Vagina (tissue), 2 donors: ENCODE results near the gene DIS3L. TPM values are rescaled to one million over a fixed set of nuclear protein-coding genes. Genes with fewer than 3 reads are reported as not detected.
"Not testable (repeated sequence)": the region's sequence is repeated elsewhere in the genome, so short reads cannot be mapped to it uniquely, and the experiment has no call there.

ENCODE experiments used
- DNase-seq, 2 donors: peaks; one replicate each; pipeline ENCODE4 v3.0.0-alpha.2; 2017; ENCODE audit errors: extremely low spot score in 2 of 2
- H3K27ac ChIP-seq: fragments of 200-600 bp; sonication (generic); one replicate; pipeline ENCODE4 v1.5.1; 2019
- H3K27me3 ChIP-seq: fragments of 200-600 bp; sonication (generic); one replicate; pipeline ENCODE4 v1.5.1; 2019
- H3K36me3 ChIP-seq, 2 donors: fragments of 200-600 bp; sonication (generic); one replicate each; pipeline ENCODE4 v1.5.1; 2017 to 2019
- H3K4me1 ChIP-seq: fragments of 200-600 bp; sonication (generic); one replicate; pipeline ENCODE4 v1.5.1; 2019
- H3K4me3 ChIP-seq, 2 donors: fragments of 200-600 bp; sonication (generic); 1 replicate in 1 of 2; 2 replicates in 1 of 2; pipeline ENCODE4 v1.5.1; 2016 to 2019
- H3K9me3 ChIP-seq: fragments of 200-600 bp; sonication (generic); one replicate; pipeline ENCODE4 v1.5.1; 2019
- POLR2A ChIP-seq, 2 donors: fragments of 450-650 bp; IDR thresholded peaks; one replicate each; pipeline ENCODE4 v1.6.1; 2017; ENCODE audit warnings: antibody characterized with exemption in 2 of 2, mild to moderate bottlenecking in 2 of 2, moderate library complexity in 2 of 2
- POLR2AphosphoS5 ChIP-seq, 2 donors: sonication (generic); formaldehyde crosslinking; IDR thresholded peaks; one replicate each; pipeline ENCODE4 v1.9.0; 2017; ENCODE audit warnings: antibody characterized with exemption in 2 of 2, mild to moderate bottlenecking in 2 of 2, low read depth in 1 of 2; ENCODE audit not compliant: insufficient read depth in 1 of 2
- intact Hi-C: fragments of 100-400 bp; cut with DNase I; formaldehyde crosslinking; loops from one replicate; pipeline ENCODE4 v1.15.1; 2023
- total RNA-seq: library from RNA; depleted of rRNA; stranded (reverse); fragments of >200 nt; gene quantifications from one replicate; pipeline ENCODE4 v1.2.3, GENCODE V29; 2016
- TF ChIP-seq, protein P1 (sequence below), 3 experiments: fragments of 450-650 bp in 2 of 3; fragments of 200-600 bp in 1 of 3; sonication (generic) in 1 of 3; IDR thresholded peaks; one replicate each; pipeline ENCODE4 v1.5.1; 2017 to 2019; ENCODE audit warnings: antibody characterized with exemption in 3 of 3, mild to moderate bottlenecking in 2 of 3, moderate library complexity in 2 of 3

Gene DIS3L
- 20.9 TPM for total RNA-seq

- no peak for DNase-seq
- no peaks in the 10 kb centered on the region for H3K9me3 ChIP-seq
- no peaks in the 10 kb centered on the region for H3K27me3 ChIP-seq
- peak within 1 kb of the TSS; percentile 91 for H3K27ac ChIP-seq
- intact Hi-C loops = no loop called here
- TF ChIP-seq POLR2A (IDR thresholded peaks at IDR 0.05) (peak in 1 of 2 donors; percentile 33), POLR2AphosphoS5 (IDR thresholded peaks at IDR 0.05; ENCODE audit: insufficient read depth in 1 of 2, low read depth in 1 of 2) (no peak)
- peak within 1 kb of the TSS; percentile 65 to 92 for H3K4me3 ChIP-seq
- peaks cover 42% of the 10 kb centered on the region for H3K4me1 ChIP-seq
- peaks cover 0 to 4% of the 10 kb centered on the region in 2 donors for H3K36me3 ChIP-seq
Measured at GRCh38 chr15:66293419-66294156, at the start of gene DIS3L. Gene DIS3L (plus strand): TSS chr15:66293568. CDS start chr15:66293597, 29 bp downstream.

DNA sequence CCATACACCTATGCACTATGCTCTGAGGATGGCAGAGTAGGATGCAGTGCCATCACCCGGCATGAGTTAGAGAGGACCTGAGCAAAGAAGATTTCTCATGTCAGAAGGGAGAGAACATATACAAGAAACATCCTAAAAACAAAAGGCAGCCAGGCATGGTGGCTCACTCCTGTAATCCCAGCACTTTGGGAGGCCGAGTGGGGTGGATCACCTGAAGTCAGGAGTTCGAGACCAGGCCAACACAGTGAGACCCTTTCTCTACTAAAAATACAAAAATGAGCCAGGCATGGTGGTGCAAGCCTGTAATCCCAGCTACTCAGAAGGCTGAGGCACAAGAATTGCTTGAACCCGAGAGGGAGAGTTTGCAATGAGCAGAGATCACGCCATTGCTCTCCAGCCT is 47.5 kb upstream of the DIS3L start:
- H3K36me3 ChIP-seq, H3K4me1 ChIP-seq, DNase-seq, H3K9me3 ChIP-seq, intact Hi-C loops, H3K4me3 ChIP-seq, H3K27me3 ChIP-seq, H3K27ac ChIP-seq: not testable (repeated sequence)

DNA sequence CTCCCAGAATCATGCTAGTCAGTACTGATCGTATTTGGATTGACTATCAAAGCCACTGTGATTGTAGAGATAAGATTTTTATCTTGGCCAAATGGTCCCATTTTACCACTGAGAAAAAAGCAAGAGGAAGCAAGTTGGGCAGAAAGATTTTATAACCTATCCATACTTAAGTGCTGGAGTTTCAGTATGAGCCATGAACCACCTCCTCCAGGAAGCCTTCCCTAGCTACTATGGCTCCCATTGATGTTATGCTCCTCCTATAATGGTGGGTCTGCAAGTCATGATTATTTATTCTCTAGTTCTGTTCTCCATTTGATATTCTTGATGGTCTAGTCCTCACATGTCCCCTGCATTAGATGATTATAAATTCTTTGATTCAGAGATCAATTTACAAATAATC is 46.4 kb upstream of the DIS3L start:
- no peak for DNase-seq
- H3K4me1 ChIP-seq = peaks cover 6% of the 10 kb centered on the region
- no peak overlapping the region for H3K4me3 ChIP-seq
- H3K36me3 ChIP-seq = no peaks in the 10 kb centered on the region
- no peaks in the 10 kb centered on the region for H3K27me3 ChIP-seq
- no peak overlapping the region for H3K27ac ChIP-seq
- H3K9me3 ChIP-seq = no peaks in the 10 kb centered on the region
- TF ChIP-seq POLR2AphosphoS5 (IDR thresholded peaks at IDR 0.05; ENCODE audit: insufficient read depth in 1 of 2, low read depth in 1 of 2) (no peak), POLR2A (IDR thresholded peaks at IDR 0.05) (no peak)
- TF ChIP-seq, protein P1, sequence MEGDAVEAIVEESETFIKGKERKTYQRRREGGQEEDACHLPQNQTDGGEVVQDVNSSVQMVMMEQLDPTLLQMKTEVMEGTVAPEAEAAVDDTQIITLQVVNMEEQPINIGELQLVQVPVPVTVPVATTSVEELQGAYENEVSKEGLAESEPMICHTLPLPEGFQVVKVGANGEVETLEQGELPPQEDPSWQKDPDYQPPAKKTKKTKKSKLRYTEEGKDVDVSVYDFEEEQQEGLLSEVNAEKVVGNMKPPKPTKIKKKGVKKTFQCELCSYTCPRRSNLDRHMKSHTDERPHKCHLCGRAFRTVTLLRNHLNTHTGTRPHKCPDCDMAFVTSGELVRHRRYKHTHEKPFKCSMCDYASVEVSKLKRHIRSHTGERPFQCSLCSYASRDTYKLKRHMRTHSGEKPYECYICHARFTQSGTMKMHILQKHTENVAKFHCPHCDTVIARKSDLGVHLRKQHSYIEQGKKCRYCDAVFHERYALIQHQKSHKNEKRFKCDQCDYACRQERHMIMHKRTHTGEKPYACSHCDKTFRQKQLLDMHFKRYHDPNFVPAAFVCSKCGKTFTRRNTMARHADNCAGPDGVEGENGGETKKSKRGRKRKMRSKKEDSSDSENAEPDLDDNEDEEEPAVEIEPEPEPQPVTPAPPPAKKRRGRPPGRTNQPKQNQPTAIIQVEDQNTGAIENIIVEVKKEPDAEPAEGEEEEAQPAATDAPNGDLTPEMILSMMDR (IDR thresholded peaks at IDR 0.05) = no peak
- intact Hi-C loops = no loop called here

DNA sequence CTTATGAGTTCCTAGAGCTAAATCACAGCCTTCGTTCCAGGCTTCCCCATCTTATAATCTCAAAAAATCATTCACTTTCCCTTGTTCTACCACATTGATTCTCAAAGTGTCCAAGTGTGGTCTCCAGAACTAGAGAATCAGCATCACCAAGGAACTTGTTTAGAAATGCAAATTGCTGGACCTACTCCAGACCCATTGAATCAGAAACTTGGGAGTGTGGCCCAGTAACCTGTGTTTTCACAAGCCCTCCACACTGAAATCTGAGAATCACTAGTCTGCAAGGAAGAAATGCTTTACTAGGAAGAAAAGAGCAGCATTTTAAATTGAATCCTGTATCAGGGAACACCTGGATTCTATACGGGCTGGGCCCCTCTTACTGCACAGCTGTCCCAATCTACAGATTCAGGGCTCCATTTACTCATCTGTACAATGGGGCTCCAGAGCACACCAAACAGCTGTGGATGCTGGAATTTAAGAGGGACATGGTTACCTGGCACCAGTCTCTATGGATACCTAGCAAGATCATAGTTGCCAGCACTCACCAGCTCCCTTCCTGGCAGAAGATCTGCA is 43.7 kb upstream of the DIS3L start:
- Histone ChIP-seq H3K9me3 (no peaks in the 10 kb centered on the region), H3K4me1 (peaks cover 31% of the 10 kb centered on the region), H3K36me3 (no peaks in the 10 kb centered on the region), H3K4me3 (no peak overlapping the region), H3K27me3 (no peaks in the 10 kb centered on the region), H3K27ac (no peak overlapping the region)
- no peak for DNase-seq
- intact Hi-C loops = no loop called here
- TF ChIP-seq POLR2AphosphoS5 (IDR thresholded peaks at IDR 0.05; ENCODE audit: insufficient read depth in 1 of 2, low read depth in 1 of 2) (no peak), POLR2A (IDR thresholded peaks at IDR 0.05) (no peak)
- TF ChIP-seq, protein P1 (IDR thresholded peaks at IDR 0.05) = no peak

DNA sequence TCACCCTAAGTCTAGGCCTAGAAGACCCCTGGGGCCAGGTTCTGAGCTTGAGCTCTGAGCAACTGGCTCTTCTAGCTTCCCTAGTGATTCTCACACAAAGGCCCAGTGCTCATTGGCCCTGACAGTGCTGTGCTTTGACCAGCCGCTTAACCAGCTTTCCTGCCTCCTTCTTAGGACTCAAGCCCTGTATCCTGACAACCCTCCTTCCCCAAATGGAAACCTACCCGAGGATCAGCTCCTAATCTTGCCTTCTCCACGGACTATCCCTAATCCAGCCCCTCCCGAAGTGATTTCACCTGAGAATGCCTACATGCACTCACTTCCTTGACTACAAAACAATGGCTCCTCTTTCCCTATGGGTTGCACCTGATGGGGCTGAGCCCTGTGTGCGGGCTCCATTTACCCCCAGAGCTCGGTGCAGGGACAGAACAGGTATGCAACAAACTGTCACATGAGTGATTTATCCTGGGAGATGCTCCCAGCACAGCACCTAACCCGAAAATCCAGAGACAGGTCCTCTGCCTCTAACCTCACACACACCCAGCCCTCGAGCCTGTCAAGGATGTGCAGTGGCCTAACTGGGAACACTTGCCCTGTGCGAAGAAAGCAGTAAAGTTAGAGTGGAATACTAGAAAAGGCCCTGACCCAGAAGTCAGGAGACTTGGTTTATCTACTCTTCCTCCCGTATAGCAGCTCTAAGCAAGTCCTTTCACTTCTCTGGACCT is 42.1 kb upstream of the DIS3L start:
- no peaks in the 10 kb centered on the region for H3K36me3 ChIP-seq
- H3K4me3 ChIP-seq = peak overlapping the region in 1 of 2 donors; percentile 53
- peaks cover 34% of the 10 kb centered on the region for H3K4me1 ChIP-seq
- H3K27me3 ChIP-seq = no peaks in the 10 kb centered on the region
- DNase-seq = no peak
- H3K27ac ChIP-seq = no peak overlapping the region
- intact Hi-C loops = no loop called here
- TF ChIP-seq POLR2AphosphoS5 (IDR thresholded peaks at IDR 0.05; ENCODE audit: insufficient read depth in 1 of 2, low read depth in 1 of 2) = no peak
- TF ChIP-seq, protein P1 (IDR thresholded peaks at IDR 0.05) = no peak
- no peak for TF ChIP-seq POLR2A (IDR thresholded peaks at IDR 0.05)
- H3K9me3 ChIP-seq = no peaks in the 10 kb centered on the region
